KBM-7 (cell line): ENCODE measurements around the gene ZNF777.
A peak's percentile ranks its signal among the peaks of the same experiment; 100 is the strongest.
"Not testable (repeated sequence)": the region's sequence is repeated elsewhere in the genome, so short reads cannot be mapped to it uniquely, and the experiment has no call there.

Source experiments
- DNase-seq: peaks from one replicate; pipeline ENCODE4 v3.0.0-alpha.2; 2015
- in situ Hi-C: fragments of 300-500 bp; cut with MboI; formaldehyde crosslinking; loops from 2 replicates; pipeline ENCODE4 v1.14.3; 2020; ENCODE audit warnings: low sequenced_read_pairs, low pct_unique_long_range_greater_than_20kb, mixed read lengths

Gene ZNF777

DNA sequence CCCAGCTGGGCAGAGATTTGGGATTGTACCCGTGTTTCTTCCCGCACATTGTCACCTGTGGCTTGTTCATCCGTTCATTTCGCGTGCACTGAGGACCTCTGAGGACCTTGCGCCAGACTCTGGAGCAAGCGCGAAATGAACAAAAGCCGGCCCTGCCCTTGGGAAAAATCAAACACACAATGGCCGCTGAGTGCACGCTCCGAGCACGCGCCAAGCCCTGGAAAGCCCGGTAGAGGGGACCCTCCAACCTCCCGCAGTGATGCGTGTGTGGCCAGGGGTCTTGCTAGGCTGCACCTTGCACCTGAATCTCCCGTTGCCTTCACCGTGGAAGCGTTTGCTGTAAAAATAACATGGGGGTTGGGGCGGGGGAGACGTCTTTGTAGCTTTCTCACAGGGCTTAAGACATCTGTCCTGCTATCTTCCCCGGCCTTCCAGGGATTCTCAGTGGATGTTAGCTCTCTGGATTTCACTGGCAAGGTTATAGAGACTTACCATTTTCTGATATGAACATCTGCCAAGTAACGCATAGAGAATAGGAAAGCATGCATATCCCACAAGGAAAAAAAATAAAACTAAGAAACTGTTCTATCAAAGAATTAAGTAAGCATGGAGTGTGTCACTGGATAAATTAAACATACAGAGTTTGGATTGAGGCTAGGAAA lies 37.3 kb downstream of the ZNF777 start:
- in situ Hi-C loops, result no loop called here
- DNase-seq, result no peak

GRCh38 chr7:149422914-149423301 lies 38.0 kb downstream of the ZNF777 start:
- no peak for DNase-seq

DNA sequence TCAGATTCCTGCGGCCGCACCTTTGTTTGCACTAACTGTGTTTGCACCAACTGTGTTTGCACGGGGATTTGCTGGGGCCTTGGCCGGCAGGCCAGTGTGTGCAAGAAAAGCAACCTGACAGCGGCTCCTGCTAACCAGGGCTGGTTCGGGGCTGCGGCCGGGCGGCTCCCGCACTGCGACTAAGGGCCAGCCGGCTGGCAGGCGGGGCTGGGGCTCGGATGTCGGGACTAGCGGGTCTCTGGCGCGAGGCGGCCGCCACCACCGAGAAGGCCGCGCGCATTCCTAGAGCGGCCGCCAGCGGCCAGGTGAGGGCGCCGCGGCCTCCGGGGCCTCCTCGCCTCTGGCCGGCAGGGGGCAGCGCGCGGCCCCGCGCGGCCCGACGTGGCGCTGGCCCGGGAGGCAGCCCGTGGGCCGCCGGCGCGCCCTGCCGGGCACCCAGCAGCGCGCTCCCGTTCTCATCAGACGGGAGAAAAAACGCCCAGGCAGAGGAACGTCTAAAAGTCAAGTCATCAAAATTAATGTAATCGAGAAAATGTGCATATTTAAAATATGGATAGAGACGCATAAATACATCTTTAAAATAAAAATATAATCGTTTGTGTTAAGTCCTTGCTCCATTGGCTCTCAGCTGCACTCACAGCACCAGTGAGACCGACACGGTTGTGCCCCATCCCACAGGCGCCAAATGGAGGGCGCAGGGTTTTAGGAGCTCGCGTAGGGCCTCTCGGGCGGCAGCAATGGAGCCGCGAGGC lies 38.5 kb downstream of the ZNF777 start:
- in situ Hi-C loops, result no loop called here
- peak; percentile 69 for DNase-seq

More at GRCh38 chr7:149422914-149423301, 38.0 kb downstream of the ZNF777 start:
- in situ Hi-C loops, result no loop called here

- no peak for DNase-seq
- in situ Hi-C loops, result no loop called here
Measured at GRCh38 chr7:149420006-149420405, 40.9 kb downstream of the ZNF777 start.

GRCh38 chr7:149415391-149416071 lies 45.3 kb downstream of the ZNF777 start:
- in situ Hi-C loops, result no loop called here
- DNase-seq, result no peak

GRCh38 chr7:149414745-149415390 lies 46.0 kb downstream of the ZNF777 start:
- in situ Hi-C loops, result no loop called here
- DNase-seq, result no peak

- in situ Hi-C loops, result no loop called here
- DNase-seq, result no peak
Measured at GRCh38 chr7:149414171-149414570, 46.7 kb downstream of the ZNF777 start.

DNA sequence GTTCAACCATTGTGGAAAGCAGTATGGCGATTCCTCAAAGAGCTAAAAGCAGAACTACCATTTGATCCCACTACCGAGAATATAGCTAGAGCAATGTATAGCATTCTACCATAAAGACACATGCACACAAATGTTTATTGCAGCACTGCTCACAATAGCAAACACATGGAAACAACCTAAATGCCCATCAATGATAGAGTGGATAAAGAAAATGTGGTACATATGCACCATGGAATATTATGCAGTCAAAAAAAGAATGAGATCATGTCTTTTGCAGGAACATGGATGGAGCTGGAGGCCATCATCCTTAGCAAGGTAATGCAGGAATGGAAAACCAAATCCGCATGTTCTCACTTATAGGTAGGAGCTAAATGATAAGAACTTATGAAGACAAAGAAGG lies 47.8 kb downstream of the ZNF777 start:
- DNase-seq, in situ Hi-C loops: not testable (repeated sequence)

DNA sequence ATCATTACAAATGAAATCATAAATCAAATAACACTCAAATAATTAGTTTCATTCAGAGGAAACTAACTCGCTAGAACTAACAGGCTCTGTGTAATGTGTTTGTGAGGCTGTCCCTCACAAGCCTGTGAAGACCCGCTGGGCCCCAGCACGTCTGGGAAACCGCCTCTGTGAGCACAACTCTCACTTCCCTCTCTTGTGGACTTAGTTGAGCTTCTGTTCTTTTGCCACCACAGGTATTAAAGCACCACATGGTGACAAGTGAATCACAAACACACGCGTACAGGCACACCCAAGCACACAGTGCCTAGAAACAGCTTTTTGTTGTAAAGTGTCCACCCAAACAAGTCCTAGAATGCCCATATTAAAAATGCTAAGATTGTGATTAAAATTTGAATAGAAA lies 51.0 kb downstream of the ZNF777 start:
- in situ Hi-C loops, result no loop called here
- DNase-seq, result no peak

DNA sequence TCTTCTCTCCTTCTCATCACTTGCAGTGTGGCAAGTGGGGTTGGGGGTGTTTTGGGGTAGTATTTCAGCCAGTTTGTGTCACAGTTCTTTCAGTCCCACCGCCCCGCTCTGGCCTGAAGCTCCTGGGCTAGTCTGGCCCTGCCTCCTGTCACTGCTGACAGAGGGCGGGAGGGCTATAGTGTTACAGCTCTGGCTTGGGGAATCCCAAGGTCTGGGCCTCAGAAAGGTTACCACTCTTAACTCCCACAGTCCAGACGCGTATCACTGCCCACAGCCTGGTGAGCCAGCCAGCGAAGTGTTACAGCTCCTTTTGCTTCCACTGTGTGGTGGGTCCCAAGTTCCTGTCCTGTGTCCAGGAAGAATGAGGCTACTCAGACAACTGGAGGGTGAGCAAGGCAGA lies 56.0 kb downstream of the ZNF777 start:
- in situ Hi-C loops, result no loop called here
- no peak for DNase-seq

- in situ Hi-C loops, result no loop called here
- no peak for DNase-seq
Measured at GRCh38 chr7:149404396-149404795, 56.5 kb downstream of the ZNF777 start.

DNA sequence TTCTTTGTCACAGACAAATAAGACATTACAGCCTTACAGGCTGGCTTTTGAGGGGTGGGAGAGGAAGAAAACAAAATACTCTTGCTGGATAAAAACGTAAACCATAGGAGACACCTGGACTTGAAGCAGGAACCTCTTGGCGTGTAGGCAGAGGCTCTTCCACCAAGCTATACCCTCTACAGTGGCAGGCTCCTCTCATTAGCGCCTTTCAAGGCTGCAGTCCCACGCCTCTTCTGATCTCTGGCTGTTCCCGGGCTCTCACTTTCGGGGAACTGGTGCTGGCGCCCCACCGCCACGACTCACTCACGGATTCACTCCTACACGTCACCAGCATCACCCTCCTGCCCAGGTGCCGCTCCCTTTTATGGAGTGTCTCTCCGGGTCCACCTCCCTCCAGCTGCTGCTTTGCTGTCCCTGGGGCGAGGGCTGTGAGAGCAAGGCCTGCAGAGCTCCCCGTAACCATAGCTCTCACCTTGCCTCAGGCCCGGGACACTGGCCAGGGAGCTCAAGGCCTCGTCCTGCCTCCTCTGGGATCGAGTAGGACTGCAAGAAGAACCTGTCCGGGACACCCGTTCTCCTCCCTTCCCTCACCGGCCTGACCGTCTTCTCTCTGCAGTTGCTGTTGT lies 62.6 kb downstream of the ZNF777 start:
- in situ Hi-C loops, result no loop called here
- no peak for DNase-seq

- no peak for DNase-seq
- in situ Hi-C loops, result no loop called here
Measured at GRCh38 chr7:149397470-149398043, 63.3 kb downstream of the ZNF777 start.

GRCh38 chr7:149388550-149389335 lies 72.1 kb downstream of the ZNF777 start:
- in situ Hi-C loops, DNase-seq: not testable (repeated sequence)

- in situ Hi-C loops, DNase-seq: not testable (repeated sequence)
Measured at GRCh38 chr7:149386514-149386913, 74.3 kb downstream of the ZNF777 start.

- DNase-seq, result no peak
- in situ Hi-C loops, result no loop called here
Measured at GRCh38 chr7:149385195-149385950, 75.5 kb downstream of the ZNF777 start.
